WTC11 (cell line): ENCODE data around the gene LRIG3.

Experiments
- CREB1 ChIP-seq: sonication (generic); formaldehyde crosslinking; IDR thresholded peaks from 2 replicates; pipeline ENCODE4 v1.8.0; 2023; ENCODE audit warnings: mild to moderate bottlenecking, missing genetic modification reagents
- CTCF ChIP-seq: fragments of 200-600 bp; IDR thresholded peaks from 2 replicates; pipeline ENCODE4 v1.8.0; 2022; ENCODE audit warnings: antibody characterized with exemption

- TF ChIP-seq CTCF = no peak
- TF ChIP-seq CREB1 = no peak
Observed at GRCh38 chr12:58884916-58885315, 35.4 kb downstream of the LRIG3 start.
